Progenitor cell of endocrine pancreas (in vitro differentiated cells): ENCODE results near the gene SLC39A11. TPM values are rescaled to one million over a fixed set of nuclear protein-coding genes. Genes with fewer than 3 reads are reported as not detected.

ENCODE experiments used
- DNase-seq: peaks from one replicate; pipeline ENCODE4 v3.0.0; 2021; ENCODE audit warnings: low spot score; ENCODE audit not compliant: unreplicated experiment
- H3K27ac Mint-ChIP-seq: 2 replicates; pipeline ENCODE4 v1.8.0; 2021; ENCODE audit warnings: mild to moderate bottlenecking, moderate library complexity, mixed read lengths
- H3K27me3 Mint-ChIP-seq: 2 replicates; pipeline ENCODE4 v1.8.0; 2021; ENCODE audit warnings: mixed read lengths
- H3K36me3 Mint-ChIP-seq: 2 replicates; pipeline ENCODE4 v1.8.0; 2022; ENCODE audit warnings: mixed read lengths; ENCODE audit not compliant: insufficient read depth
- H3K4me1 Mint-ChIP-seq: 2 replicates; pipeline ENCODE4 v1.8.0; 2021; ENCODE audit warnings: low read depth, mixed read lengths
- H3K4me3 Mint-ChIP-seq: 2 replicates; pipeline ENCODE4 v1.8.0; 2021; ENCODE audit warnings: low read depth, mild to moderate bottlenecking, moderate library complexity, mixed read lengths
- H3K9me3 Mint-ChIP-seq: 2 replicates; pipeline ENCODE4 v1.8.0; 2021; ENCODE audit warnings: low read depth, mixed read lengths
- total RNA-seq: library from RNA; stranded (reverse); gene quantifications from 2 replicates; pipeline ENCODE4 v1.2.1, GENCODE V29; 2021
- TF ChIP-seq, protein P1 (sequence below): fragments of 200-600 bp; sonication (generic); IDR thresholded peaks from one replicate; pipeline ENCODE4 v1.5.0; 2021; ENCODE audit warnings: antibody characterized with exemption, mild to moderate bottlenecking; ENCODE audit not compliant: unreplicated experiment

The SLC39A11 gene
- total RNA-seq, 1 donor from 2014 or later, result 20.5 TPM

DNA sequence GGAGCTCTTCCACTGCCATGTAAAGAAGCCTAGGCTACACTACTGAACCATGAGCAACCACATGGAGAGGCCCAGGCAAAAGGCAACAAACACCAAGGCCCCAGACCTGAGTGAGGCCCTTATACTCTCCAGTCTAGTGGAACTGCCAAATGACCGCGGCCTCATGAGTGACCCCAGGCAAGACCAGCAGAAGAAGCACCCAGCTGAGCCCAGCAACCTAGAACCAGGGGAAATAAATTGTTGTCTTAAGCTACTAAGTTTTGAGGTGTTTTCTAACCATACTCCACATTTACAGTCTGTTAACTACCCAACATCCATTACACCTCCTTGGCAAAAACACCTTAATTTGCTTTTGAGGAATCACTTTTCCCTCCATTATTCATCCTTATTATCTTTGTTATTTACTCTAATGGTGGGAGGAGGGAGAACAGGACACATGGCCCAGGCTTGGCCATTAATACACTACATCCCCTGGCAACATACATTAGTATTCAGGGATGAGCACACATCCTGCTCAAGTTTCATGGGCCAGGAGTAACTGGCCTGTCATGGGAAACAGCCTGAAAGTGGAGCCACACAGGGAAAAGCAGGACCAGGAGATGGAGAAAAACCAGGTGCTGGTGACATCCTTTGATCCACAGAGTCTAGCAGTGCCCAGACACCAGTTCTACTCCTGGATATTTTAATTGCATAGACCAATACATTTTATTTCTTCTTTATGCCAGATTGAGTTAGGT lies 26.2 kb downstream of the SLC39A11 start:
- H3K9me3 Mint-ChIP-seq, result peaks cover 5% of the 10 kb centered on the region
- H3K36me3 Mint-ChIP-seq, result peaks cover 5% of the 10 kb centered on the region
- TF ChIP-seq, protein P1, sequence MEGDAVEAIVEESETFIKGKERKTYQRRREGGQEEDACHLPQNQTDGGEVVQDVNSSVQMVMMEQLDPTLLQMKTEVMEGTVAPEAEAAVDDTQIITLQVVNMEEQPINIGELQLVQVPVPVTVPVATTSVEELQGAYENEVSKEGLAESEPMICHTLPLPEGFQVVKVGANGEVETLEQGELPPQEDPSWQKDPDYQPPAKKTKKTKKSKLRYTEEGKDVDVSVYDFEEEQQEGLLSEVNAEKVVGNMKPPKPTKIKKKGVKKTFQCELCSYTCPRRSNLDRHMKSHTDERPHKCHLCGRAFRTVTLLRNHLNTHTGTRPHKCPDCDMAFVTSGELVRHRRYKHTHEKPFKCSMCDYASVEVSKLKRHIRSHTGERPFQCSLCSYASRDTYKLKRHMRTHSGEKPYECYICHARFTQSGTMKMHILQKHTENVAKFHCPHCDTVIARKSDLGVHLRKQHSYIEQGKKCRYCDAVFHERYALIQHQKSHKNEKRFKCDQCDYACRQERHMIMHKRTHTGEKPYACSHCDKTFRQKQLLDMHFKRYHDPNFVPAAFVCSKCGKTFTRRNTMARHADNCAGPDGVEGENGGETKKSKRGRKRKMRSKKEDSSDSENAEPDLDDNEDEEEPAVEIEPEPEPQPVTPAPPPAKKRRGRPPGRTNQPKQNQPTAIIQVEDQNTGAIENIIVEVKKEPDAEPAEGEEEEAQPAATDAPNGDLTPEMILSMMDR, result no peak
- H3K4me3 Mint-ChIP-seq, result no peak overlapping the region
- H3K27me3 Mint-ChIP-seq, result peaks cover 11% of the 10 kb centered on the region
- H3K27ac Mint-ChIP-seq, result no peak overlapping the region
- peaks cover 14% of the 10 kb centered on the region for H3K4me1 Mint-ChIP-seq
- no peak for DNase-seq

DNA sequence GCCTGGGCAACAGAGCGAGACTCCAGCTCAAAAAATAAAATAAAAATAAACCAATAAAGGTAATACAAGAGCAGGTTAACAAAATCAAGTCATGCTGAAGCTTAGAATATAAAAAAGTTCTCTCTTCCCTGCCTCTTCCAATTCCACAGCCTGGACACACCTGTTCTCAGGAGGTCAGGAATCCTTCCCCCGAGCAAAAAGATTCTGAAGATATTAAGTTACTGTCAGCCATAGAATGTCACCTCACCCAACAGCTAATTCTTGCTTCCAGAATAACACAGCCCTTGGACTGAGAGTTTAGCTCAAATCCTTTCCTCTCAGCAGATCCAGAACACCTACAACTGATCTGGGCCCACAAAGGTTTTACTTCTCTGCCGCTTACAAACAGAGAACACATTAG lies 27.1 kb downstream of the SLC39A11 start:
- DNase-seq, result no peak
- Mint-ChIP-seq H3K4me1 (peaks cover 14% of the 10 kb centered on the region), H3K4me3 (no peak overlapping the region)

DNA sequence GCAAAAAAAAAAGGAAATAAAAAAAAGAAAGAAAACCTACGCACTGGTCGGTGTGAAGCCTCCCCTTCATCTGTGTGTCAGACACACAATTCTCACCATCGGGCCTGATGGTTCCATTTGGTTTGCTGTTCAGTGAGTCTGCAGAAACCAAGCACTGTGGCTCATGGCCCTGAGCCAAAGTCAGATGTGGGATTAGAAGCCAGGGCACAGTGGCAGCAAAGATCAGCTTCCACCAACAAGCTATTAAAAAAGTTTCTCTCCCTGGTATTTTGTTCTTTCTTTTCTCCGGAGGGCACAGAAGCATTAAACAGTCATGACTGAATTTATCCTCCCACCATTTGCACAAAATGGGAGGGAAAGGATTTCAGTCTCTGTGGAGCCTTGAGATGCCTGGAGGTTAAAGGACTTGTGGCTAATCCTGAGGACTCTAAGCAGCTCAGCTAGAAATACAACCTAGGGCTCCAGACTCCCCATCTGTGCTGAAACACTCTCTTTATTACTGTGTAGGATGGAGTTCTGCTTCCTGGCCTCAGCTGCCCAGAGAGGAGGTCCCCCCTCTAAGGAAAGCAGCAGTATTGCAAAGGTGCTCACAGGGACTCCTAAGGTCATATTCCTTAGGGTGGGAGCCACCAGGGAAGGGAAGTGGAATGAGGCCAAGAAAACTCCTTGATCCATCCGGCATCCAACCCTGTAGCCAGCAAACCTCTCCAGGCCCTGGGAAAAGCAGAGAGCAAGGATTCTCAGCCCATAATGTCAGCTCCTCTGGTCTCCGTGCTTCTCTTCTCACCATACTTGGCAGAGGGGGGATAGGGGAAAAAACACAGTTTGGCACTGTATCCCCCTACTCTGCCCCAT lies 28.2 kb downstream of the SLC39A11 start:
- Mint-ChIP-seq H3K4me1 (peaks cover 13% of the 10 kb centered on the region), H3K27ac (no peak overlapping the region), H3K36me3 (peaks cover 5% of the 10 kb centered on the region), H3K4me3 (no peak overlapping the region), H3K27me3 (peaks cover 11% of the 10 kb centered on the region), H3K9me3 (peaks cover 5% of the 10 kb centered on the region)
- no peak for DNase-seq
- TF ChIP-seq, protein P1, result no peak

More for the DNA sequence above, 27.1 kb downstream of the SLC39A11 start:
- Mint-ChIP-seq H3K36me3 (peaks cover 5% of the 10 kb centered on the region), H3K27me3 (peaks cover 11% of the 10 kb centered on the region), H3K9me3 (peaks cover 5% of the 10 kb centered on the region), H3K27ac (peak overlapping the region; percentile 73)
- TF ChIP-seq, protein P1, result no peak

DNA sequence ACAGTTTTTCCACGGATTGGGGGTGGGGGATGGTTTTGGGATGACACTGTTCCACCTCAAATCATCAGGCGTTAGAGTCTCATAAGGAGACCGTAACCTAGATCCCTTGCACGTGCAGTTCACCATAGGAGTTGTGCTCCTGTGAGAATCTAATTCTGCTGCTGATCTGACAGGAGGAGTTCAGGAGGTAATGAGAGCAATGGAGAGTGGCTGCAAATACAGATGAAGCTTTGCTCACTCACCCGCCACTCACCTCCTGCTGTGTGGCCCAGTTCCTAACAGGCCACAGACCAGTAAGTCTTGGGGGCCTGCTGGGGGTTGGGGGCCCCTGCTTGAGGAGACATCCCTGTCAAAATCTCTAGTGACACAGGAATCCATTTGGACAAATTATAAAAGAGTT lies 29.8 kb downstream of the SLC39A11 start:
- peaks cover 7% of the 10 kb centered on the region for H3K27me3 Mint-ChIP-seq
- no peak for DNase-seq
- peaks cover 4% of the 10 kb centered on the region for H3K36me3 Mint-ChIP-seq
- TF ChIP-seq, protein P1, result no peak
- peaks cover 5% of the 10 kb centered on the region for H3K9me3 Mint-ChIP-seq
- no peak overlapping the region for H3K27ac Mint-ChIP-seq
- H3K4me1 Mint-ChIP-seq, result no peaks in the 10 kb centered on the region
- H3K4me3 Mint-ChIP-seq, result no peak overlapping the region

DNA sequence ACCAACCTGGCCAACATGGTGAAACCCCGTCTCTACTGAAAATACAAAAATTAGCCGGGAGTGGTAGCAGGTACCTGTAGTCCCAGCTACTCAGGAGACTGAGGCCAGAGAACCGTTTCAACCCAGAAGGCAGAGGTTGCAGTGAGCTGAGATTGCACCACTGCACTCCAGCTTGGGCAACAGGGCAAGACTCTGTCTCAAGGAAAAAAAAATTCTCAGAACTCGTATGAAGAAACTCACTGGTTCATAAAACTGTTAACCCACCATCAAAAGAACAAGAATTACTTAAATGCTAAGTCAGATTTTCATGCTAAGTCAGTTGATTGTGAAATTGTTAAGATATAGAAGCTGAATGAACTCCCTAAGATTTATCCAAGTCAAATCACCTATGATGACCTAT lies 31.3 kb downstream of the SLC39A11 start:
- DNase-seq, result no peak
- Mint-ChIP-seq H3K4me3 (no peak overlapping the region), H3K27me3 (peaks cover 11% of the 10 kb centered on the region), H3K9me3 (no peaks in the 10 kb centered on the region), H3K36me3 (no peaks in the 10 kb centered on the region), H3K27ac (no peak overlapping the region), H3K4me1 (no peaks in the 10 kb centered on the region)
- TF ChIP-seq, protein P1, result no peak
